Measurements from ENCODE around the gene GRB2.

DNA sequence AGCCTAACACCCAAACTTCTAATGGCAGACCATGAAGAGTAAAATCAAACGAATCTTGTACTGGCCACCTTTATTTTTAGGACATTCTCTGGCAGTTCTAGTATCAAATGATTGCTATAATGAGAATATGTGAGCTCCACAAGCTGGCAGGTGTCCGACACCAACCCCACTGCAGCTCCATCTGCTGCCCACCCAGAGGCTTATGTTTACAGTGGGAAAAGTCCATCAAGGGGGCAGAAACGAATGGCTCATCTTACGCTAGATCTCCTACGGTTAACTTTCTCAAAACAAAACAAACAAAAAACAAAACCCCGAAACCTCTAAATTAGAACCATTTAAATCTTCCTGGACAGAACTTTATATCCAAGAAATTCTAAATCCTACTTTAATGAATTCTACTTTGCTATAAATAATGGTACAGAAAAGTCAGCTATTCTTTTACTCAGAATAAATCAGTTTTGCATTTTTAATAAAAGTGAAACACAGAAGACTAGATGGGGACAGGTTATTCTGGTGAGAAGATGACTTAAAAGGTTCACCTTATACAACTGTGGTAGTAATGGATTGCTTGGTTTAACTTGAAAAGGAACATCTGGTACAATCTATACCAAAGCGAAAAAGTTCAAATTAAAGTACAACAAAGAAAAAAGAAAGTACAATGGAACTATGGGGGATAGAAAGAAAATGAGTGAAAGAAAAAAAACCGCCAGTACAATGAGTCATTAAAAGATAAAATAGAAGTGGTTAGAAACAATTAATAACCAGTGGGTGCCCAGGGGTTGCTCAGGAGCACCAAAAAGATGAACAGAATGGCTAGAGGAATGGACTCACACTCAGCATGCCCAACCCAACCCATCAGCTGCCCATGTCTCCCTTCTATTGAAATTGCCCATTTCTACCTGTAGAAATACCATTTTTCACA lies 40.2 kb downstream of the GRB2 start:
- TF ChIP-seq POLR2A (IDR thresholded peaks at IDR 0.05; ENCODE audit: low read length) (no peak), GATA1 (IDR thresholded peaks at IDR 0.05; ENCODE audit: low read depth, low read length) (no peak)

Data from erythroblast (primary cell).